K562 (cell line): ENCODE results near the gene RBL1. TPM values are rescaled to one million over a fixed set of nuclear protein-coding genes. Genes with fewer than 3 reads are reported as not detected.
"Not testable (repeated sequence)": the region's sequence is repeated elsewhere in the genome, so short reads cannot be mapped to it uniquely, and the experiment has no call there.

Experiments used
- ATAC-seq: fragments of 200-7000 bp; cut with Tn5 transposase; 3 replicates; pipeline ENCODE4 v1.9.1; 2020; ENCODE audit warnings: moderate library complexity
- BruUV-seq: library from RNA; stranded (reverse); fragments of 400-500 nt; replicated peaks from 2 replicates; lab custom pipeline; 2021; lab: Mats Ljungman, UMichigan
- CTCF ChIA-PET: fragments of 300-600 bp; formaldehyde crosslinking; extraction: SDS; loops from one replicate; lab custom pipeline; 2021; ENCODE audit warnings: low intra/inter-chr PET ratio; lab: Yijun Ruan, JAX
- POLR2A ChIA-PET: fragments of 300-600, 350-650 bp; sonication (Branson Sonifier 250); formaldehyde crosslinking; extraction: SDS; loops from one replicate; lab custom pipeline; 2021; ENCODE audit warnings: antibody characterized with exemption, inconsistent platforms; lab: Yijun Ruan, JAX
- DNase-seq, 4 experiments: peaks; one replicate each; pipeline versions ENCODE4 v3.0.0 to v3.0.0-alpha.2; 2011 to 2018; ENCODE audit warnings: low spot score in 3 of 4, mixed read lengths in 3 of 4; ENCODE audit errors: extremely low read depth in 1 of 4
- FAIRE-seq: peaks from 2 replicates; lab custom pipeline; 2011; peaks lifted over from hg19 to GRCh38; lab: Jason Lieb, UNC
- H2AFZ ChIP-seq: 2 replicates; pipeline ENCODE4 v1.6.0; 2011; ENCODE audit warnings: low read depth, low read length, control low read depth, inconsistent platforms
- H3K27ac ChIP-seq: fragments of 200-600 bp; 3 replicates; pipeline ENCODE4 v1.8.0; 2011; ENCODE audit warnings: low read depth, mild to moderate bottlenecking, control low read depth, inconsistent platforms, low read length, moderate library complexity, mixed read lengths; ENCODE audit errors: extremely low read depth
- H3K27me3 ChIP-seq, 2 experiments: fragments of 300-600 bp in 1 of 2; 2 replicates in 1 of 2; 3 replicates in 1 of 2; pipeline versions ENCODE4 v1.6.0 to v1.8.0; 2011; ENCODE audit warnings: inconsistent platforms in 2 of 2, low read length in 2 of 2, mild to moderate bottlenecking in 1 of 2, mixed read lengths in 1 of 2, moderate library complexity in 1 of 2; ENCODE audit not compliant: control insufficient read depth in 2 of 2, insufficient read depth in 2 of 2
- H3K36me3 ChIP-seq: fragments of 300-600 bp; 3 replicates; pipeline ENCODE4 v1.8.0; 2011; ENCODE audit warnings: mild to moderate bottlenecking, low read length, inconsistent platforms; ENCODE audit not compliant: control insufficient read depth, insufficient read depth
- H3K4me1 ChIP-seq, 2 experiments: fragments of 200-600 bp in 1 of 2; replicated peaks in 1 of 2; 2 replicates in 1 of 2; 3 replicates in 1 of 2; pipeline versions ENCODE4 v1.5.1 to v1.8.0; 2011; ENCODE audit warnings: inconsistent platforms in 2 of 2, low read length in 2 of 2, mild to moderate bottlenecking in 1 of 2, mixed read lengths in 1 of 2, moderate library complexity in 1 of 2; ENCODE audit not compliant: control insufficient read depth in 2 of 2, insufficient read depth in 2 of 2
- H3K4me2 ChIP-seq: 2 replicates; pipeline ENCODE4 v1.6.1; 2011; ENCODE audit warnings: low read length, control low read depth, inconsistent platforms, mixed read lengths; ENCODE audit not compliant: insufficient read depth
- H3K4me3 ChIP-seq: fragments of 200-600 bp; sonication (generic), shearing (Covaris generic); 2 replicates; pipeline ENCODE4 v1.5.1; 2016; ENCODE audit warnings: control low read depth, inconsistent platforms
- H3K79me2 ChIP-seq: fragments of 200-600 bp; 3 replicates; pipeline ENCODE4 v1.8.0; 2011; ENCODE audit warnings: low read length, inconsistent platforms; ENCODE audit not compliant: control insufficient read depth, insufficient read depth
- H3K9ac ChIP-seq, 2 experiments: 2 replicates each; pipeline versions ENCODE4 v1.6.0 to v1.6.1; 2011; ENCODE audit warnings: low read depth in 2 of 2, low read length in 2 of 2, control low read depth in 1 of 2, inconsistent platforms in 1 of 2, mild to moderate bottlenecking in 1 of 2, mixed read lengths in 1 of 2; ENCODE audit not compliant: insufficient read depth in 1 of 2
- H3K9me1 ChIP-seq: one replicate; pipeline ENCODE4 v1.6.0; 2011; ENCODE audit warnings: inconsistent platforms, mild to moderate bottlenecking, low read length, moderate library complexity; ENCODE audit not compliant: control insufficient read depth, insufficient read depth
- H3K9me3 ChIP-seq: replicated peaks from 2 replicates; pipeline ENCODE4 v1.5.1; 2011; ENCODE audit warnings: low read depth, low read length, inconsistent platforms; ENCODE audit not compliant: control insufficient read depth, insufficient read depth
- H4K20me1 ChIP-seq: replicated peaks from 2 replicates; pipeline ENCODE4 v1.6.1; 2011; ENCODE audit warnings: low read length, inconsistent platforms, mixed read lengths; ENCODE audit not compliant: control insufficient read depth, insufficient read depth
- ZBTB40 ChIP-seq, 2 experiments: fragments of 450-650 bp in 1 of 2; sonication (generic) in 1 of 2; formaldehyde crosslinking in 1 of 2; IDR thresholded peaks; 2 replicates each; pipeline versions ENCODE4 v1.7.1 to v1.9.0; 2016 to 2022; ENCODE audit warnings: inconsistent platforms in 1 of 2, mild to moderate bottlenecking in 1 of 2, missing genetic modification reagents in 1 of 2
- WGBS: fragments of 100-300 bp; shearing (Covaris generic); methylation state at CpG from one replicate; pipeline ENCODE4 v1.1.6; 2016; ENCODE audit warnings: low coverage, mixed read lengths; ENCODE audit not compliant: insufficient coverage; ENCODE audit errors: missing lambda C conversion rate; 5-methylcytosine and 5-hydroxymethylcytosine counted together
- in situ Hi-C: fragments of 300-500 bp; cut with MboI; formaldehyde crosslinking; loops from 4 replicates; pipeline ENCODE4 v1.15.0; 2018; ENCODE audit warnings: inconsistent platforms, mixed read lengths
- intact Hi-C: fragments of 100-400 bp; cut with micrococcal nuclease; formaldehyde crosslinking; loops from 2 replicates; pipeline ENCODE4 v1.14.2; 2022
- polyA plus RNA-seq, 8 experiments: library from polyadenylated mRNA; depleted of rRNA in 4 of 8; stranded (reverse) in 5 of 8; unstranded in 3 of 8; fragments of >200 nt; fragmentation: Nextera tagmentation in 2 of 8; fragmentation: Illumina TruSeq in 1 of 8; extraction: Ambion mirVana in 2 of 8; extraction: Trizol in 1 of 8; gene quantifications; 2 replicates each; pipeline versions ENCODE4 v1.2.1 to v1.2.3, GENCODE V29; 2011 to 2014; ENCODE audit warnings: inconsistent platforms in 1 of 8, missing spikeins in 1 of 8
- total RNA-seq, 7 experiments: library from RNA; depleted of rRNA in 6 of 7; stranded (reverse); fragments of >200 nt in 6 of 7; fragmentation: Illumina TruSeq in 2 of 7; extraction: Trizol in 2 of 7; gene quantifications; 2 replicates each; pipeline versions ENCODE4 v1.2.1 to v1.2.3, GENCODE V29; 2011 to 2021; ENCODE audit warnings: low replicate concordance in 1 of 7
- TF ChIP-seq, protein P1 (sequence below): IDR thresholded peaks from 2 replicates; pipeline ENCODE4 v1.6.1; 2011; ENCODE audit warnings: borderline replicate concordance, low read depth, mild to moderate bottlenecking, moderate library complexity, low read length; ENCODE audit not compliant: insufficient read depth, poor library complexity, severe bottlenecking

Gene RBL1
- total and polyA plus RNA-seq, 9 of the 15 experiments (the other 6 are each of a cell fraction or from before 2014, with no cell fraction given) = 4.0 to 25.9 (median 15.6) TPM

DNA sequence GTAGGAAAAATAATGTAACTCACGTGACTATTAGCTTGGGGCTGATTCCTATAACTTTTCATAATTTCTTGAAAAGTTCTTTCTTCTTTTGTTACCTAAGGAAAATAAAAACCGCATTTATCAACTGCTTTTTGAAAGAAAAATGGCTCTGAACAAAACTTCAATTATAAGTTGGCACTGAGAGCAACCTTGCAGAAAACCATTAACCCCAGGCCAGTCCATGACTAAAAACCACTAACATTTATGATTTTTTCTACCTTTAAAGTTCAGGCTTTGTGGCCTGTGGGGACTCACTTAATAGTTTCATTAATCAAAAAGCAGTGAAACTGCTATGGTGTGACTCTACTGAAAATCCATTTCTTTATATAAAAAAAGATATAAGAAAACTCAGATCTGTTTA is 75.2 kb downstream of the RBL1 start (continued):
- TF ChIP-seq ZBTB40 (IDR thresholded peaks at IDR 0.05) = no peak
- no peak for TF ChIP-seq ZBTB40 (CRISPR knock-in tag; IDR thresholded peaks at IDR 0.05)
- TF ChIP-seq, protein P1, sequence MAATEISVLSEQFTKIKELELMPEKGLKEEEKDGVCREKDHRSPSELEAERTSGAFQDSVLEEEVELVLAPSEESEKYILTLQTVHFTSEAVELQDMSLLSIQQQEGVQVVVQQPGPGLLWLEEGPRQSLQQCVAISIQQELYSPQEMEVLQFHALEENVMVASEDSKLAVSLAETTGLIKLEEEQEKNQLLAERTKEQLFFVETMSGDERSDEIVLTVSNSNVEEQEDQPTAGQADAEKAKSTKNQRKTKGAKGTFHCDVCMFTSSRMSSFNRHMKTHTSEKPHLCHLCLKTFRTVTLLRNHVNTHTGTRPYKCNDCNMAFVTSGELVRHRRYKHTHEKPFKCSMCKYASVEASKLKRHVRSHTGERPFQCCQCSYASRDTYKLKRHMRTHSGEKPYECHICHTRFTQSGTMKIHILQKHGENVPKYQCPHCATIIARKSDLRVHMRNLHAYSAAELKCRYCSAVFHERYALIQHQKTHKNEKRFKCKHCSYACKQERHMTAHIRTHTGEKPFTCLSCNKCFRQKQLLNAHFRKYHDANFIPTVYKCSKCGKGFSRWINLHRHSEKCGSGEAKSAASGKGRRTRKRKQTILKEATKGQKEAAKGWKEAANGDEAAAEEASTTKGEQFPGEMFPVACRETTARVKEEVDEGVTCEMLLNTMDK = no peak

DNA sequence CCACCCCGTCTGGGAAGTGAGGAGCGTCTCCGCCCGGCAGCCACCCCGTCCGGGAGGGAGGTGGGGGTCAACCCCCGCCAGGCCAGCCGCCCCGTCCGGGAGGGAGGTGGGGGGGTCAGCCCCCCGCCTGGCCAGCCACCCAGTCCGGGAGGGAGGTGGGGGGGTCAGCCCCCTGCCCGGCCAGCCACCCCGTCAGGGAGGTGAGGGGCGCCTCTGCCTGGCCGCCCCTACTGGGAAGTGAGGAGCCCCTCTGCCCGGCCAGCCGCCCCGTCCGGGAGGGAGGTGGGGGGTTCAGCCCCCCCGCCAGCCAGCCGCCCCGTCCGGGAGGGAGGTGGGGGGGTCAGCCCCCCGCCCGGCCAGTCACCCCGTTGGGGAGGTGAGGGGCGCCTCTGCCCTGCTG is 83.2 kb downstream of the RBL1 start:
- no CpG with 5 or more reads among the region's 28 CpGs for WGBS
- H3K27ac ChIP-seq, H3K9me1 ChIP-seq, H3K4me3 ChIP-seq, H3K79me2 ChIP-seq, POLR2A ChIA-PET, FAIRE-seq, ATAC-seq, H3K9ac ChIP-seq, in situ Hi-C loops, H2AFZ ChIP-seq, CTCF ChIA-PET, H3K4me1 ChIP-seq, H3K9me3 ChIP-seq, intact Hi-C loops, DNase-seq, BruUV-seq, H3K27me3 ChIP-seq, H3K4me2 ChIP-seq, H4K20me1 ChIP-seq: not testable (repeated sequence)
- H3K36me3 ChIP-seq = peaks cover 35% of the 10 kb centered on the region
